Measurements from ENCODE around the gene DNAAF8.

Gene DNAAF8

DNA sequence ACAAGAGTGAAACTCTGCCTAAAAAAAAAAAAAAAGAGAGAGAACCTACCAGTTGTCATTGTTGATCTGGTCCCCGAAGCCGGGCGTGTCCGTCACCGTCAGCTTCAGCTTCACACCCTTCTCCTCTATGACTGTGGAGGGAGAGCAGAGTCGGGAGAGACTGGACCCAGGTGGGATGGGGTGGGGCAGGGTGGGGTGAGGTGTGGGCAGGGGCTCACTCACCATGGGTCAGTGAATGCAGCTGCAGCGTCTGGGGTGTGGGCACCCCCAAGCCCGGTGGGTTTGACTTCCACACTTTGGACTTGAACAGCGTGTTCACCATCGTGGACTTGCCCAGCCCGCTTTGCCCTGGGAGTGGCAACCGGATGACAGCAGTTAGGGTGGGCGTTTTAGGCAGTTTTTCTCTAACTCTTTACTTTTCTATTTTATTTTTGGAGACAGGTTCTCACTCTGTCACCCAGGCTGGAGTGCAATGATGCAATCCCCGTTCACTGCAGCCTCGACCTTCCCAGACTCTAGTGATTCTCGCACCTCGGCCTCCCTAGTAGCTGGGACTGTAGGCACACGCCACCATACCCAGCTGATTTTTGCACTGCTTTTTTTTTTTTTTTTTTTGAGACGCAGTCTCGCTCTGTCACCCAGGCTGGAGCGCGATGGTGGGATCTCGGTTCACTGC is 51.6 kb downstream of the DNAAF8 start:
- no peak for DNase-seq

DNA sequence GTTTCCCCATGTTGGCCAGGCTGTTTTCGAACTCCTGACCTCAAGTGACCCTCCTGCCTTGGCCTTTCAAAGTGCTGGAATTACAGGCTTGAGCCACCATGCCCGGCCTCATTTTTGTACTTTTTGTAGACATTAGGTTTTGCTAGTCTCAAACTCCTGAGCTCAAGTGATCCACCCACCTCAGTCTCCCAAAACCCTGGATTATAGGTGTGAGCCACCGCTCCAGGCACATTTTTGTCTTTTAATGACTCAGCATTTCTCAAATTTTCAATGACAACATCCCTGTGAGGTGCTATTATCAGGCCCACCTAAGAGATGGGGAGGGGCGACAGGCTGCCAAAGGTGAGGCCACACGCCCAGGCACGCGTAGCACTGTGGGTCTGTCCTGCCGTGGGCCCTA is 52.7 kb downstream of the DNAAF8 start:
- no peak for DNase-seq

DNA sequence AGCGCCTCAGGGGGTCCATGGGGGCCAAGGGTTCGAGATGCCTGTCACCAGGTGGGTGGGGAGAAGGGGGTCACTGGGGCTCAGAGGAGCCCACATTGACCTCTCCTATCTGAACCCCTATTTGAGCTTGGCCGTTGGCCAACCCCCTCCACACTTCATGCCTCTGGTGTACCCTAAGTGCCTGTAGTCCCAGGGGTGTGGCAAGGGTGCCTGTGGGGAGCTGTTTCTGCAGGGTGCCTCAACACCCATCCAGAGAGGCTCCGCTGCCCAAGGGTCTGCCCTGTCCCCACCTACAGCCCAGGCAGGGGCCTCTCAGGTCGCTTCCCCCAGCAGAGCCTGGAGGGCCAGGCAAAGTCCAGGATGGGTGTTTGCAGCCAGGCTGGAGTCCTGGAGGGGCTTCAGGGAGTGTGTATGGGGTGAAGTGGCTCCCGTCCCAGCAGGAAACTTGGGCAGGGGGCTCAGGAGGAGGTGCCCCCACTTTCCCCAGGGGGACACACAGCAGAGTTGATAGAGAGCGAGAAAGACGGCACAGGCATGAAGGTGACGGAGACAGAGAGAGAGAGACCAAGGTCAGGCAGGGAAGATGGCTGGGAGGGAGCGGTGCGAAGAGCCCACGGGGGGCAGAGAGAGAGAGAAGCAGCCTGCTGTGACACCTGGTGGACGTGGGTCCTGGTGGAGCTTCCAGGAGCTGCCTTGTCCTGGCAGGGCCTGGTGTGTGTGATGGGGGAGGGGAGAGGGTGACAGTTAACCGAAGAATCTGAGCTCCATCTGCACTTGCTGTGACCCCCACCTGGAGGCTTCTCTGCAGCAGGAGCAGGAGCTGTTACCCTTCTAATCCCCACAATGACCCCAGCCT is 53.5 kb downstream of the DNAAF8 start, which contains the start of gene SEPTIN12:
Gene SEPTIN12 (minus strand): TSS at position 719 of the 856 bp plus-strand sequence. CDS start 700 bp downstream, at position 19.
- DNase-seq = peak; percentile 98

- DNase-seq = no peak
Observed at GRCh38 chr16:4788489-4788889, 54.2 kb downstream of the DNAAF8 start.

DNA sequence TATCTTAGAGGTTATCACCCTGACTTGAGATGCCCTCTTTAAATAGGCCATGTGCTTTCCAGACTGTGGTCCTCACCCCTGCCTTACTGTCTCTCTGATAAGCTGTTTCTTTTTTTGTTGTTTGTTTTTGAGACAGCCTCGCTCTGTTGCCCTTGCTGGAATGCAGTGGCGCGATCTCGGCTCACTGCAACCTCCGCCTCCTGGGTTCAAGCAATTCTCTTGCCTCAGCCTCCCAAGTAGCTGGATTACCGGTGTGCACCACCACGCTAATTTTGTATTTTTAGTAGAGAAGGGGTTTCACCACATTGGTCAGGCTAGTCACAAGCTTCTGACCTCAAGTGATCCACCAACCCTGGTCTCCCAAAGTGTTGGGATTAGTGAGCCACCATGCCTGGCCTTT is 54.6 kb downstream of the DNAAF8 start:
- DNase-seq = no peak

DNA sequence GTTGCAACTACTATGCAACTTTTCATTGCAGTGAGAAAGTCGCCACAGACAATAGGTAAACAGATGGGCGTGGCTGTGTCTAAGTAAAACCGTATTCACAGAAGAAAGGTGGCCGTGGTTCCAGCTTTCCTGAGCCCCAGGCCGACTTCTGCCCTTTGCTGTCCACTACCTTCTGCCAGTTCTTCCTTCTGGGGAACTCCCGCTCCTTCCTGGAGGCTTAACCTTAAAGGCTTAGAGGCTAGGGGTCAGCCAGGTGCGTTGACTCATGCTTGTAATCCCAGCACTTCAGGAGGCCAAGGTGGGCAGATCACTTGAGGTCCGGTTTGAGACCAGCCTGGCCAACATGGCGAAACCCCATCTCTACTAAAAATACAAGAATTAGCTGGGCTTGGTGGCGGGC is 55.9 kb downstream of the DNAAF8 start:
- DNase-seq = no peak

GRCh38 chr16:4790871-4791270 is 56.5 kb downstream of the DNAAF8 start:
- DNase-seq = no peak

DNA sequence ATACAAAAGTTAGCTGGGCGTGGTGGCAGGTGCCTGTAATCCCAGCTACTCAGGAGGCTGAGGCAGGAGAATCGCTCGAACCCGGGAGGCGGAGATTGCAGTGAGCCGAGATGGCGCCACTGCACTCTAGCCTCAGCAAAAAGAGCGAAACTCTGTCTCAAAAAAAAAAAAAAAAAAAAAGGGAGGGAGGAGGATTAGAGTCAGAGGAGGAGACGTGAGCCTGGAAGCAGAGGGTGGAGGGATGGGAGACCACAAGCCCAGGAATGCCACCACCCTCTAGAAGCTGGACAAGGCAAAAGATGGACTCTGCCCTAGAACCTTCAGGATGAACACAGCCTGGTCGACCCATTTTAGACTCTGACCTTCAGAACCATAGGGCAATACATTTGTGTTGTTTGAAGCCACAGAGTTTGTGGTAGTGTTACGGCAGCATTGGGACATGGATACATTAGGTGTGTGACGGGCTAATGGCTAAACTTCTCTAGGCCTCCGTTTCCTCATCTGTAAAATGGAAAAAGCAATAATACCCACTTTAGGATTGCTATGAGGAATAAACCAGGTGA is 58.7 kb downstream of the DNAAF8 start:
- no peak for DNase-seq

GRCh38 chr16:4795181-4795827 is 61.0 kb downstream of the DNAAF8 start, which contains the start of gene SMIM22:
Gene SMIM22, plus strand, starts transcription at chr16:4795369. Its CDS starts 366 bp downstream, at chr16:4795735.
- DNase-seq = no peak

DNA sequence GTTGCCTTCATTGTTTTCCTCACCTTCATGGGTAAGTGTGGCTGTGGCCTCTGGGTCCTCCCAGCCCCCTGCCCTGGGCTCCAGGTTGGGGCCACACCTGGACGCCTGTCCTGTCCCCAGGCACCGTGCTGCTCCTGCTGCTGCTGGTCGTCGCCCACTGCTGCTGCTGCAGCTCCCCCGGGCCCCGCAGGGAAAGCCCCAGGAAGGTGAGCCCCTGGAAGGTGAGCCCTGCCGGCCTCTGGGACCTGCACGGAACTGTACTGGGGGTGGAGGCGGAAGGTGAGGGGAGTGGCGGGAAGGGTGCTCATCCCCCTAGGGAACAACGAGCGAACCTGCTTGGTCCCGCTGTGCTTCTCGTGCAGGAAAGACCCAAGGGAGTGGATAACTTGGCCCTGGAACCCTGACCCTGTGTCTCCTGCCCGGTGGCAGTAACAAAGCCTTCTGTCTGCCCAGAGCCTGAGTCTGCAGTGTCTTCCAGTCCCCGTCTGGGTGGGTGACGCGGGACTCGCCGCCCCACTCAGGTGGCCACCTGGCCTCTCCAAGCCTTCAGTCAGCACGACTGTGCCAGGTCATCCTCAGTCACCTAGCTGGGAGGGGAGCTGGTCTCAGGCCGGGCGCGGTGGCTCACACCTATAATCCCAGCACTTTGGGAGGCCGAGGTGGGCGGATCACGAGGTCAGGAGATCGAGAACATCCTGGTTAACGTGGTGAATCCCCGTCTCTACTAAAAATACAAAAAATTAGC is 61.7 kb downstream of the DNAAF8 start:
- no peak for DNase-seq

GRCh38 chr16:4796982-4797804 is 62.9 kb downstream of the DNAAF8 start:
- no peak for DNase-seq

GRCh38 chr16:4797805-4798252 is 63.5 kb downstream of the DNAAF8 start:
- no peak for DNase-seq

DNA sequence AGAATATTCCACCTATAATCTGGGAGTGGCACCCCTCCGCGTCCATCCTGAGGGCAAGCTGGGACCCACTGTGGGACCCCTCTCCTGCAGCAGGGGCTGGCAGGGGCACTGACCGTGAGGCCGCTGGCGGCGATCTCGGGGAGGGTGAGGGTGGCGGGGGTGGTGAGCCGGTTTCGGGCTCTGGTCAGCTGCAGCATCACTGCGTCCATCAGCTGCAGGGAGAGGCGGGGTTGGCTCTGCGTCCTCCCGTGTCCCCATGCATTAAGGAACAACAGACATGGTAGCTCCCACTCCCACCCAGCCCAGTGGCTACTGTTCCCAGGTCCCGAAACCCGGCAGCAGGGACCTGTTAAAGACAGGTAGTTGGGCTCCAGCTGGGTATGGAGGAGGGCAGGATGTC is 64.1 kb downstream of the DNAAF8 start:
- no peak for DNase-seq
